Keratinocyte (primary cell): ENCODE results near the gene LRRFIP2. TPM values are rescaled to one million over a fixed set of nuclear protein-coding genes. Genes with fewer than 3 reads are reported as not detected.

Source experiments
- DNase-seq: peaks from one replicate; pipeline ENCODE4 v3.0.0-alpha.2; 2011; ENCODE audit warnings: low read depth, missing footprints, low spot score
- FAIRE-seq: peaks from 2 replicates; lab custom pipeline; 2011; peaks lifted over from hg19 to GRCh38; lab: Jason Lieb, UNC
- H2AFZ ChIP-seq: 2 replicates; pipeline ENCODE4 v1.6.0; 2012; ENCODE audit warnings: low read length, control low read depth, inconsistent platforms; ENCODE audit not compliant: control insufficient read depth
- H3K27ac ChIP-seq: 2 replicates; pipeline ENCODE4 v1.5.1; 2011; ENCODE audit warnings: low read length; ENCODE audit not compliant: control insufficient read depth, insufficient read depth
- H3K27me3 ChIP-seq: 3 replicates; pipeline ENCODE4 v1.6.0; 2011; ENCODE audit warnings: low read length; ENCODE audit not compliant: control insufficient read depth, insufficient read depth; ENCODE audit errors: extremely low read depth
- H3K36me3 ChIP-seq, 2 experiments: 2 replicates in 1 of 2; 3 replicates in 1 of 2; pipeline ENCODE4 v1.5.1; 2011; ENCODE audit warnings: low read length in 2 of 2, mild to moderate bottlenecking in 1 of 2; ENCODE audit not compliant: control insufficient read depth in 2 of 2, insufficient read depth in 2 of 2; ENCODE audit errors: extremely low read depth in 1 of 2
- H3K4me1 ChIP-seq: 3 replicates; pipeline ENCODE4 v1.5.1; 2011; ENCODE audit warnings: low read length; ENCODE audit not compliant: control insufficient read depth, insufficient read depth; ENCODE audit errors: extremely low read depth
- H3K4me2 ChIP-seq: 3 replicates; pipeline ENCODE4 v1.6.0; 2011; ENCODE audit warnings: low read depth, low read length; ENCODE audit not compliant: control insufficient read depth, insufficient read depth; ENCODE audit errors: extremely low read depth
- H3K4me3 ChIP-seq, 3 experiments: fragments of 200-600 bp in 1 of 3; sonication (generic) in 1 of 3; 2 replicates in 2 of 3; 3 replicates in 1 of 3; pipeline ENCODE4 v1.5.1; 2011 to 2016; ENCODE audit warnings: low read length in 3 of 3, mild to moderate bottlenecking in 3 of 3, control low read depth in 2 of 3, inconsistent platforms in 1 of 3, low read depth in 1 of 3, mixed read lengths in 1 of 3, mixed run types in 1 of 3, moderate library complexity in 1 of 3; ENCODE audit not compliant: control insufficient read depth in 2 of 3, insufficient read depth in 2 of 3; ENCODE audit errors: extremely low read depth in 1 of 3
- H3K79me2 ChIP-seq: 2 replicates; pipeline ENCODE4 v1.6.0; 2012; ENCODE audit warnings: low read length; ENCODE audit not compliant: control insufficient read depth, insufficient read depth
- H3K9ac ChIP-seq: 3 replicates; pipeline ENCODE4 v1.6.0; 2011; ENCODE audit warnings: low read length; ENCODE audit not compliant: control insufficient read depth, insufficient read depth; ENCODE audit errors: extremely low read depth
- H3K9me1 ChIP-seq: 3 replicates; pipeline ENCODE4 v1.6.0; 2011; ENCODE audit warnings: low read length; ENCODE audit not compliant: control insufficient read depth, insufficient read depth; ENCODE audit errors: extremely low read depth
- H3K9me3 ChIP-seq: 2 replicates; pipeline ENCODE4 v1.5.1; 2012; ENCODE audit warnings: low read depth, low read length; ENCODE audit not compliant: control insufficient read depth
- H4K20me1 ChIP-seq: 3 replicates; pipeline ENCODE4 v1.6.0; 2011; ENCODE audit warnings: low read length; ENCODE audit not compliant: control insufficient read depth, insufficient read depth; ENCODE audit errors: extremely low read depth
- EZH2 ChIP-seq: IDR thresholded peaks from one replicate; pipeline ENCODE4 v1.6.1; 2012; ENCODE audit warnings: inconsistent platforms, mild to moderate bottlenecking, low read length, moderate library complexity
- dilution Hi-C: fragments of 300-500 bp; cut with MboI; formaldehyde crosslinking; loops from one replicate; pipeline ENCODE4 v1.7.0; 2020; ENCODE audit warnings: low sequenced_read_pairs; ENCODE audit not compliant: extremely low pct_ligation_motif_present
- polyA plus RNA-seq, 5 experiments: library from polyadenylated mRNA; depleted of rRNA in 3 of 5; stranded (reverse) in 3 of 5; stranded (forward) in 1 of 5; unstranded in 1 of 5; fragments of >200 nt; gene quantifications; 1 replicate in 1 of 5; 2 replicates in 3 of 5; 3 replicates in 1 of 5; pipeline versions ENCODE4 v1.2.1 to v1.2.3, GENCODE V29; 2011 to 2012; ENCODE audit warnings: missing spikeins in 2 of 5, low read depth in 1 of 5, low replicate concordance in 1 of 5
- TF ChIP-seq, protein P1 (sequence below), 3 experiments: IDR thresholded peaks in 1 of 3; conservative IDR thresholded peaks in 1 of 3; optimal IDR thresholded peaks in 1 of 3; 2 replicates in 2 of 3; 3 replicates in 1 of 3; pipeline versions ENCODE3 to v1.5.1; 2011; ENCODE audit warnings: low read length in 3 of 3, mild to moderate bottlenecking in 3 of 3, moderate library complexity in 2 of 3, control low read depth in 1 of 3, inconsistent platforms in 1 of 3; ENCODE audit not compliant: insufficient read depth in 2 of 3; ENCODE audit errors: extremely low read depth in 1 of 3

The LRRFIP2 gene
- polyA plus RNA-seq, 1 donor (not counting 4 experiments of a cell fraction or from before 2014, with no cell fraction given), result 70.3 TPM

DNA sequence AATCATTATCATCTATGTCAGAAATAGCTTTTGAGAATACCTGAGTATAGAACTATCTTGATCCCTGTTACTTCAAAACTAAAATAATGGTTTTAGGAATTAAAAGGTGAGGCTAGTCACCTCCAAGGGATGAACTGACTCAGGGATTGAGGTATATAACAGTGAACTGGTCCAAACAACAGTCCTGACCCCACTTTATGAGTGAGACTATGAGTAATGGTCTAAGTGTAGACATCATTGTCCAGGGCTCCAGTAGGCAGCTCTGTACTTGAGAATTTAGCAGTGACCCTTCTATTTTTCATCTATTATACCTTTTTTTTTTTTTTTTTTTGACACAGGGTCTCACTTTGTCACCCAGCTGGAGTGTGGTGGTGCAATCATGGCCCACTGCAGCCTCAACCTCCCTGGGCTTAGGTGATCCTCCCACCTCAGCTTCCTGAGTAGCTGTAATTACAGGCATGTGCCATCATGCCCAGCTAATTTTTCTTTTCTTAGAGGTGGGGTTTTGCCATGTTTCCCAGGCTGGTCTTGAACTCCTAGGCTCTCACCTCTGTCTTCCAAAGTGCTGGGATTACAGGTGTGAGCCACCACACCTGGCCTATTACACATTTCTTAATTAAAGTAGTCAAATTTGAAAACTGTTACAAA lies 144.7 kb downstream of the LRRFIP2 start:
- Histone ChIP-seq H3K9me3 (no peaks in the 10 kb centered on the region), H3K9me1 (no peaks in the 10 kb centered on the region), H3K9ac (no peak overlapping the region), H3K4me3 (no peak overlapping the region), H2AFZ (no peak overlapping the region), H3K79me2 (no peaks in the 10 kb centered on the region), H3K27me3 (no peaks in the 10 kb centered on the region), H3K4me2 (no peak overlapping the region), H3K36me3 (peaks cover 7 to 18% of the 10 kb centered on the region in 2 experiments), H3K27ac (no peak overlapping the region), H4K20me1 (peaks cover 3% of the 10 kb centered on the region), H3K4me1 (peaks cover 6% of the 10 kb centered on the region)
- DNase-seq (no peak), FAIRE-seq (no peak)
- dilution Hi-C loops, result no loop called here
- no peak for TF ChIP-seq EZH2
- TF ChIP-seq, protein P1, sequence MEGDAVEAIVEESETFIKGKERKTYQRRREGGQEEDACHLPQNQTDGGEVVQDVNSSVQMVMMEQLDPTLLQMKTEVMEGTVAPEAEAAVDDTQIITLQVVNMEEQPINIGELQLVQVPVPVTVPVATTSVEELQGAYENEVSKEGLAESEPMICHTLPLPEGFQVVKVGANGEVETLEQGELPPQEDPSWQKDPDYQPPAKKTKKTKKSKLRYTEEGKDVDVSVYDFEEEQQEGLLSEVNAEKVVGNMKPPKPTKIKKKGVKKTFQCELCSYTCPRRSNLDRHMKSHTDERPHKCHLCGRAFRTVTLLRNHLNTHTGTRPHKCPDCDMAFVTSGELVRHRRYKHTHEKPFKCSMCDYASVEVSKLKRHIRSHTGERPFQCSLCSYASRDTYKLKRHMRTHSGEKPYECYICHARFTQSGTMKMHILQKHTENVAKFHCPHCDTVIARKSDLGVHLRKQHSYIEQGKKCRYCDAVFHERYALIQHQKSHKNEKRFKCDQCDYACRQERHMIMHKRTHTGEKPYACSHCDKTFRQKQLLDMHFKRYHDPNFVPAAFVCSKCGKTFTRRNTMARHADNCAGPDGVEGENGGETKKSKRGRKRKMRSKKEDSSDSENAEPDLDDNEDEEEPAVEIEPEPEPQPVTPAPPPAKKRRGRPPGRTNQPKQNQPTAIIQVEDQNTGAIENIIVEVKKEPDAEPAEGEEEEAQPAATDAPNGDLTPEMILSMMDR (optimal IDR thresholded peaks at IDR 0.05 in 1 of 3, IDR thresholded peaks at IDR 0.05 in 1 of 3, conservative IDR thresholded peaks at IDR 0.05 in 1 of 3; ENCODE audit: extremely low read depth in 1 of 3, insufficient read depth in 2 of 3, low read length in 3 of 3), result no peak

DNA sequence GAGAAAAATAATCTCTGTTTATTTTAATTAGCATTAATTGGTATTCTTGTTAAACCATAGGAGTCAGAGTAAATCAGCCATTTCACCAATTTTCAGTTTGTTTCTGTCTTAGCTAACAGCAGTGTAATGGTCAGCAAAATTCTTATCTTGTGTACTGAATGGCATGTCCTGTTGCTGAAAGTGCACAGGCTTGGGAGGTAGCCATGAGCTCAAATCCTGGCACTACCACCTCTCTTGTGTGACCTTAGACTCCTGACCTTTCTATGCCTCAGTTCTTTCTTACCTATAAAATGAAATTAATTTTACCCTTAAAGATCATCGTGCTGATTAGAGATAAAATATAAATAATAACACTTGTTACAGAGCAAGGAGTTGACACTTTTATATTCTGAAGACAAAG lies 145.3 kb downstream of the LRRFIP2 start:
- FAIRE-seq (no peak), DNase-seq (no peak)
- Histone ChIP-seq H3K36me3 (peaks cover 7 to 18% of the 10 kb centered on the region in 2 experiments), H3K9ac (no peak overlapping the region), H3K4me3 (no peak overlapping the region), H3K4me2 (no peak overlapping the region), H4K20me1 (peaks cover 3% of the 10 kb centered on the region), H2AFZ (no peak overlapping the region), H3K27me3 (no peaks in the 10 kb centered on the region), H3K79me2 (no peaks in the 10 kb centered on the region), H3K4me1 (peaks cover 6% of the 10 kb centered on the region), H3K9me1 (no peaks in the 10 kb centered on the region), H3K9me3 (no peaks in the 10 kb centered on the region), H3K27ac (no peak overlapping the region)
- TF ChIP-seq EZH2, result no peak
- TF ChIP-seq, protein P1 (optimal IDR thresholded peaks at IDR 0.05 in 1 of 3, IDR thresholded peaks at IDR 0.05 in 1 of 3, conservative IDR thresholded peaks at IDR 0.05 in 1 of 3; ENCODE audit: extremely low read depth in 1 of 3, insufficient read depth in 2 of 3, low read length in 3 of 3), result no peak
- dilution Hi-C loops, result no loop called here
